HG02973 (cell line): ENCODE measurements around the gene GALNT14.

Source experiments
- ATAC-seq: cut with Tn5 transposase; IDR thresholded peaks from one replicate; pipeline ENCODE4 v1.9.1; 2021; ENCODE audit warnings: moderate library complexity; ENCODE audit not compliant: unreplicated experiment

The GALNT14 gene

DNA sequence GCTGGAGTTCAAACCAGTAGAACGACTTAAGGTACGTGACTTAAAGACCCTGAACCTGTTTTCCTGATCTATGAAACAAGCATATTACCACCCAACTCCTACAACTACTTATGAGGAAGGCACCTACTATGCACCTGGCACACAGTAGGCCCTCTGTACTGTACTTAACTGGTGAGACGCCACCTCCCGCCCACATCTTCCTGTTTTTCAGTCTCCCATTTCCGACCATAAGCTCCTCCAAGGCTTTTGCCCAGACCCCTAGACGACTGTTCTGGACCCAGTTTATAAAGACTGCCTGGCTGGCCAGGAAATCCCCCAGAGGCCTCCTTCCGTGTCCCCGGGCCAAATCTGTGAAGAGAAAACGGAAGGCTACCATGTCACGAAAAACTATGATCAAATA is 1.5 kb downstream of the GALNT14 start:
- ATAC-seq, result no peak

DNA sequence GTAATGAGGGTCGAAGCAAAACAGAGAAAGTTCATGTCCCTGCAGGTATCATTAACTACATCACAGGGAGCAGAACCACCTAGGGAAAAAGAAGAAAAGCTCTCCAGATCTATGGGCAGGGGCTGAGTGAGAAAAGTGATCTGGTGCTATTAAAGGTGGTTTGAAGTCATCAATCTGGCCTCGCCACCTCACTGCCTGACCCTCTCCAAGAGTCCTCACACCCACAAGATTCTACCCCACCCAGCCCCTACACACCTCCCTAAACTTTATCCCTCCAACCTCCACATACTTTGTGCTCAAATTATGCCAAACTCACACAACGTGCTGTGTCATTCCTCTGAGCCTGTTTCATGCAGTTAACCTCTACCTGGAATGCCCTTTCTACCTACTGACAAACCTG is 2.2 kb downstream of the GALNT14 start:
- no peak for ATAC-seq

DNA sequence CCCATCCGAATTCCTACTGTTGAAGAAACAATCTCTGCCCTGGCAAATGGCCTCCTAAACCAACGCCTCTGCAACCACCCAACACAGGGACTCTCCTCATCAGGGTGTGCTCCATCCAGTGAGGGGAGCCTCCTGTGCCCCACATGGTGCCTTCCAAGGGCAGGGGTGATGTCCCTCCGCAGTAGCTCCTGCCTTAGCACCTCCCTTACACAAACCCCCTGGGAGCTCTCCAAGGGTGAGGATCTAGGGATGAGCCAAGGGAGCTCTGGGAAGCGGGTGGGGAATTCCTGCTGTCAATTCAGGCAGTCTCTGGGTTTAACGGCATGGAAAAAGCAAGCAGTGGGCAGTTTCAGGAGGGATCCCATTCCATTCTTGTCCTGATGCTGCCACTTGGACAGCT is 3.8 kb downstream of the GALNT14 start:
- ATAC-seq, result no peak

DNA sequence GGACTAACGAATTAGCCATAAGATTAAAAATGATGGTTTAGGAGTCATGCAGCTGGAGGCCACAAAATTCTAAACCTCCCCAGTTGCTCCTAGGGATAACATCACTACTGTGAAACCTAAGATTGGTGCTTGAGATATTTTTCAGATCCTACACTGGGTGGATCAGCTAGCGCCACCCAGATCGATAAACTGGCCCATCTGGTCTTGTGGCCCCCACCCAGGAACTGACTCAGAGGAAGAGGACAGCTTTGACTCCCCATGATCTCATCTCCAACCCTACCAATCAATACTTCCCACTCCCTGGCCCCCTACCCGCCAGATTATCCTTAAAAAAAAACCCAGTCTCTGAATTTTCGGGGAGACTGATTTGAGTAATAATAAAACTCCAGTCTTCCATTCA is 5.5 kb downstream of the GALNT14 start:
- no peak for ATAC-seq

DNA sequence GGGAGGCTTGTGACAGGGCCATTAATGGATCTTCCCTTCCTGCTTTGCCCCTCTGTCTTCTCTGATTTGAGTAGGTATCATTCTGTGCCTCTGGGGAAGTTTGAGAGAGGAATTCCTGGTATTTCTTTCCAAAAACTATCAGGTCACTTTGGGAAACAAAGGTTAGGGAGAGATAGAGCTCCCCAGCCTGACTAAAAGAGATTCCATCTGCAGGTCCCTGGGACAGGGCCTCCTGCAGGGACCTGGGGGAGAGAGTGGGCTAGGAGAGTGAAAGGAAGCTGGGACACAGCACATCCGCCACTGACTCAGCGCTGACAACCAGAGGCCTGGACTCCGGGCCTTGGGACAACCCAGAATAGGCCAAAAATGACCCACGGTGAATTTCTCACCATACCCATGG is 6.4 kb downstream of the GALNT14 start:
- no peak for ATAC-seq

DNA sequence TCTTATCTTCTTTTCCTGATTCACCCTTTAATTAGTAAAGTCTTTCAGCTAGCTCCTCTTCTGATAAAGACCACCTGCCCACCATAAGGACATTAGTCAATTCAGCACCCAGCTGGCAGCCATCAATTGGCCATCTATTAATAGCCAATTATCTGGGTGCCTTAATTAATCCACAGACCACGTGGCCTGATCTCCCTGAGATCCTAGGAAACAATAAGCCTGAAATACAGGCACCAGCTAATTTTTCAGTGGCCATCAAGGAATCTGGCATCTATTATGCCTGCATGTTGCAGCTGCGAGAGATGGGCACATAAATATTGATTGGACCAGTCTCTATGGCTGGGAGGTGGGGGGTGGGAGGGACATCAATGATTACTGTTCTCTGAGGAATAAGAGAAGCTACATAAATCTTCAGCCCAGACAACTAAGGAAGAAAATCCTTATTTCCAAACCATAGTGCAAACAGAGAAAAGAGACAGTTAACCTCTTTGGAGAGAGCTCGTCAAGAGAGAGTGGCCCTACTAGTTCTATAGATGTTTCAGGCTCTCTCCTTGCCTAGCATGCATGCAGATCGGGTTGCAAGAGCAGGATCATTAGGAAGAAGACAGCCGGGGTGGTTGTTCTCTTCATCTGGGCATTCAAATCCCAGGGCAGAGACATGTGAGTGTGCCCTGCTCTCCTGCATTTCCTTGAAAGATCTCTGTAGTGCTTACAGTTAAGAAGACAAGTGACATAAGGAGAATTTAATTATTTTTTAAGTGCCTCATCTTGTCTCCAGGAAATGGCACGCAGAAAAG is 8.7 kb downstream of the GALNT14 start:
- ATAC-seq, result no peak

DNA sequence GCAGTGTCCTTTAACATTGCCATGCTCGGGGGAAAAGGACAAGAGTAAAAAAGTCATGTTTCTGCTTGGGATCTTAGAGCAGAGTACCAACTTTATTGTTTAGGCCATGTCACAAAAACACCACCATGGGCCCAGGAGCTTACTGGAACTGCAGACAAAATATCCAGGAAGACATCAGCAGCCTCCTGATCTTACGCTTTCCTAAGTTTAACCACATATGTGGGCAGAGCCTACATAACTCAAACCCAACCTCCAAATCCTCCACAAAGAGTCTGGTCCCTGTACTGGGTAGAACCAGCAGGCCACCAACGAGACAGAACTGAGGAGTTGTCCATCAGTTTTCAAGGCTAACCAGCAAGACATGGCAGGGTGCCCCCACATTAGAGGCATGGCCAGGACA is 10.3 kb downstream of the GALNT14 start:
- no peak for ATAC-seq

DNA sequence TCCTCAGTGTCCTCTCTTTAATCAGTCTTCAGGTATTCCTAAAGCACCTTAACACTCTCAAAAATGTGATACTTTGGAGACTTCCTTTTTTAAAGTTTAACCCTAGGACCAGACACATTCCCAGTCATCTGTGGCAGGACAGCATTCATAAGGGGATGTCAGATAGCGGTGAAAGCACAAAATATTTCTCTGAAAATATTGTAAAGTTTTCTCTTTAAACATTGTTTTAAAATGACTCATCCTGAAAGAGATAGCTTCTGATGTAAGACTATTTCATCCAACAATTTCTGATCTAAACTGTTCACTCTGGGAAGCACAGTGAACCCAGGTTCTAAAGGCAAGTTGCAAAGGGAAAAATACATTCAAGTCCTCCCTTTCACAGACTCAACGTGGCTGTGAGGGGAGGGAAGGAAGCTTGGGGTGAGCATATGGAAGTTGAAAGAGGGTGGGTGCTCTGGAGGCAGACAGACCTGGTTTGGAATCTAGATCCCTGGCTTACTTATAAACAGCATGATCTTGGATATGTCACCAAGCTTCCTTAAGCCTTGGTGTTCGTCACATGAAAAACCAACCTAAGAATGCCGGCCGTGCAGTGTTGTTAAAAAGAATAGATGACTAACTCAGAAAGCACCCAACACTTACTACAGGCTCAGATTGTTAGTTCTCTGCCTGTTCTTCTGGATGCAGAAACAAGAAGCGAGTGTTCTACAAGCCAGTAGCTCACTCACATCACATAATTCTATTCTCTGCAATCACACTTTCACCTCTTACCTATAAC is 12.1 kb downstream of the GALNT14 start:
- no peak for ATAC-seq

DNA sequence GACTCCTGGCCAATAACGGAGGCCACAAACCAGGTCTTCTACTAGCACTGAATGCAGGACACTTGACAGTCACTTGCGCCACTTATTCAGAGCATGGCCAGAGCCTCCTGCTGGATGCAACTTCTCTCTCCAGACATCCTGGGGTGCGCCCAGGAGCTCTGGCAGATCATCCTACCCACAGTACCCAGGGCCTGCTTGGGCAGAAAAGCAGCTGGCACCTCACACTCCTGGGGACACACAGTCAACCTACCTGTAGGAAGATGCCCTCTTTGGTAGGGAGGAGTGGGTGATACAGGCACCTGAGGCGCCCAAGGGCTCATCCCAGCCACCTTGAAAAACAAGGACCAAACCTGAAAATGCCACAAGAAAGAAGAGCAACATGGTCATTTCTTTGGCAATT is 13.3 kb downstream of the GALNT14 start:
- ATAC-seq, result no peak

DNA sequence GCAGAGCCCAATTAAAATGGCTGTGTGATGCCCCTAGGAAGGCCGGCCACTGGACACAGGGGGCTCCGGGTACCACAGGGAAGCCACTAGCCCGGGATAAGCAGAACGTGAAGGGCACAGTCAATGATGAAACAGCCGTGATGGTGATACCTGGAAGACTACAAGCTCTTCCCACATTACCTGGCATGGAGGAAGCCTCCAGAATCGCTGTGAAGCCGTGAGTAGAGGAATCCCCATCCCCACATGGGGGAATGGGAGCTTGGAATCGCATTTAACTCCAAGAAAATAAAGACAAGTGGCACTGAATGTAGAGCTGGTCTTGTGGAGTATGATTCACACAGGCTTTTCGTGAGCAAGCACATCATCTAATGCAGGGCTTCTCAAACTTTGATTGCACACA is 16.1 kb downstream of the GALNT14 start:
- ATAC-seq, result no peak

DNA sequence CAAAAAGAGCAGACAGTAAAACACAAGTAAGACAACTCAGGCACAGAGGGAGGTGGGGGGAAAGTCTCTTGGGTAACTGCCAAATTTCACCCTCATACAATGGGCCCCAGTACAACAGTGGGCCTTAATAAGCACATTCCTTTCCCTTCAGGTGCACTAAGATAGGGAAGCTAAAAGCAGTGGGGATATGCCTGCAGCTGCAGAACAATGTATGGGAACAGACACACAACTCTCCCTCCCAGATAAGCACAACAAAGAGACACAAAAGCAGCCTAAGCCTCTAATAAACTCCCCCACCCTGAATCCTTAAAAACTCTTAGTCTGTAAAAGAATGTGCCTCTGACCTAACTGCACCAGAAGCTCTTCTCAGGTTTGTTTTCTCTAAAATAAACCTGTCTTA is 24.5 kb downstream of the GALNT14 start:
- ATAC-seq, result no peak

DNA sequence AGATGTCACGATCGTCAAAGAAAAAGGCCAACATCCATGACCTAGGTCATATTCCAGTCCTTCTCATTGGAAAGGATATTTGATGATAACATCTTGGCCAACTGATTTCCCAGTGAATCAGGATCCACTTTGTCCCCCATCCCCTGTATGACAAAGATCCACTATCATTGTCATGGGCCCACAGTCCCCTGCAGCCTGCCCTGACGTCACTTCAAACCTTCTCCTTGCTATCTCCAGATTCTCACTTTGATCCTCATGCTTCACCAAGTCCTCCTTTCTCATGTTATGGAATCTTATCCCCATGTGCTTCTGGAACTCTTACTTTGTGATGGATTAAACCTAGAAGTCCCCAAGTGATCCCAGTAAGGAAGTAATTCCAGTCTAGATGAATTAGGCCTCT is 25.7 kb downstream of the GALNT14 start:
- ATAC-seq, result no peak

DNA sequence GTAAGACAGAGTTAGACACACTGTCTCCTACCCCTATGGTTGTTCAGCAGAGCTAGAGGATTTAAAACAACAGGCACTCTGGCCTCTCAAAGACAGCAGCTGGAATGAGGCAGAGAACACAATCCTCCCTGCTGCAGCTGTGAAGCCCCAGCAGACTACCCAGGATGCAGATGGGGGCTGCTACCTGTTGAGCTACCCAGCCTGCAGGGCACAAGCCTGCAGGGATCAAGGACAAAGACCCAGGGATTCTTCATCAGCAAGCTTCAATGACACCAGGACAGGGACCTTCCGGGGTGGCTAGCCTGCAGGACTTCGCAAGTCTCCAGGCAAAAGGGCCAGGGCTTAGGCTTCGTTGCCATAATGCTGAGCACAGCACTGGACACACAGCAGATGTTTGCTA is 27.2 kb downstream of the GALNT14 start:
- no peak for ATAC-seq

DNA sequence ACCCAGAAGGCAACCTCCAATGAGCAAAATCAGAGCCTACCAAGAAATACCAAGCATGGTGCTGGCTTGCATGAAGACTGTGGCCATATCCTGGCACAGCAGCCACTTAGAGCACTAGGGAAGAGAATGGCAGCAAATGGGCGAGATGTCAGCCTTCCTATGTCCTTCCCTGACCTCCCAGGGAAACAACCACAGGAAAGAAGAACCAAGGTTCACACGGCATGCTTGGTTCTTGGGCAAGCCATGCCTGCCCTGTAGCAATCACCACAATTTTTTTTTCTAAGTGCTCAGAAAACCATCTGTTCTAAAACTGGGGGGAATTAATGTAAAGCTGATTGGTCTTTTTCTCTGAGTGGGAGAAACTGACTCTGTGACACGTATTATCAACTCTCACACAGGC is 27.8 kb downstream of the GALNT14 start:
- ATAC-seq, result no peak

DNA sequence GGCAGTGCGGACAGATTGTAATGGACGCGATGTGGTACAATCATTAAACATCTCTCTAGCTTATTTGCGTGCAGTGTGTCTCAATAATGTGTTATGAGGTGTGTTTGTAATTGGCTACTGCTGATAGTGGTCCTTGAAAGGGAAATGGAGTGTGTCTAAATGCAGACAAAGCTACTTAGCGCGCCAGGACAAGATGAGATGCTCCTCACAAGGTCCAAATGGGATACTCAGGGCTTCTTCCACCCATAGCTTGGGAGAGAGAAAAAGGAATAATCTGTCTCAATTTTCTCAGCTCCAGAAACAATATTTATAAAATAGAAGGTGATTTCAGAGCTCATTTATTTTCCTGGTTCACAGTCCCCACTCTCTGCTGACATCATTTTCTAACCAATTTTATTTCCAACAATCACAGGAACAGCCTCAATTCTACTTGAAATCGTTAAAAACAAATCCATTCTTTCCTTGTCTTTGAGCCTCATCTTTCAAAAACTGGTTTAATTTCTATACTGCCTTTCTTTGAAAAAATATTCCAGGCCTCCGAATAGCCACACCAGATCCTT is 28.5 kb downstream of the GALNT14 start:
- no peak for ATAC-seq

DNA sequence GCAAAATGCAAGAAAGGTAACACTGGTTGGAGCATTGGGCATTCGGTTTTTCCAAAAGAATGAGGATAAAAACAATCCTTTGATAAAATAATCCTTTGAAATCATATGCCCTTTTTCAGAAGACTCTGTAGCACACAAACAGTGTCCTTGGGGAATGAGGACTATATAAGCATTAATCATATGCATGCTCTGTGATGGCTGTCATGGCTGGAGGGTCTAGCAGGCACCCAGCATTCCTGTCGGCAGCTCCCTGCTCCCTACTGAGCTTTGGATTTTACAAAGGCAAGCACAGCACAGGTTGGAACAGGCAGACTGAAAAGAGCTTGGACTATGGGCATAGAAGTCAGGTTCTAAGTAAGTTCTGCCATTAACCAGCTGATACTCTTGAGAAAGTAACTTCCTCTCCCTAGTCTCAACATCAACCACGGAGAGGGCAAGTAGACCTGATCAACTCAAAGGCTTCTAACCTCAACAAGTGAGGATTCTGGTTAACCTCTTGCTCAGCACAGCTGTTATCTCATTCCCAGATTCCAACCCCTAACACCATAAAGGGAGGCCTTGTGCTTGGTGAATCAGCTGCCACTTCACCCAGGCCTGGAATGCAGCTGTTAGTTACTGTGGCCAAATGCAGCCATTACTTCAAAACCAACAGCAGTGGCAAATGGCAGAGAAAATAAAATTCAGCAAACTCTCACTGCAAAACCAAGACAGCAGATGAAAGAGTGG is 29.5 kb downstream of the GALNT14 start:
- ATAC-seq, result no peak

DNA sequence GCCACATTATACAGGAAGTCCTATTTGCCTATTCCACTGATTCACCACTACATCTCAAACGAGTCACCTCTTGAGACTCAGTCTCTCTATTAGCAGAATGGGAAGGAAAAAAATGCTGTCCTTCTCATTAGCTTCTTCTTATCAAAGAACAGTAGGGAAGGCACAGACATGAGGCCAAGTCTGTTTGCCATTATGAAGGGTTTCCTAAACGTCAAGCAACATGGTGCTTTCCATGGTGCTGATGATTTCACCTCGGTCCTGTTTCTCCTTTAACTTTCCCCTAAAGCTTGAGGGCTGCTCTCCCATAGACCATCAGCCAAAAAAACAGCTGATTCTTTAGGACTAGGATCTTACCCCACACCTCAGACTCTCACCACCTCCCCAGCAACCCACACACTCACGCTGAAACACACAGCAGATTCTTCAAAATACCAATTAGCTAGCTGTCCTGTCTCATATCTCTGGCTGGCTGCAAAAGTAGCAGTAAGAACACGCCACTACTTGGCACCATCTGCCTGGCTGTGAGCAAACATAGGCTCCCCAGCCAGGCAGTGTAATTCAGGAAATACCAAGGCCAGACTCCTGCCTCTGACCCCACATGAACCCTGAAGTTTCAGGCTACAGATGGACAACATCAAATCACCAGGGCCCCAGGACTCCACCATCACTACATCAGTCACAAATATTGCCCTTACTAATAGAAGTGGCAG is 30.5 kb downstream of the GALNT14 start:
- no peak for ATAC-seq

DNA sequence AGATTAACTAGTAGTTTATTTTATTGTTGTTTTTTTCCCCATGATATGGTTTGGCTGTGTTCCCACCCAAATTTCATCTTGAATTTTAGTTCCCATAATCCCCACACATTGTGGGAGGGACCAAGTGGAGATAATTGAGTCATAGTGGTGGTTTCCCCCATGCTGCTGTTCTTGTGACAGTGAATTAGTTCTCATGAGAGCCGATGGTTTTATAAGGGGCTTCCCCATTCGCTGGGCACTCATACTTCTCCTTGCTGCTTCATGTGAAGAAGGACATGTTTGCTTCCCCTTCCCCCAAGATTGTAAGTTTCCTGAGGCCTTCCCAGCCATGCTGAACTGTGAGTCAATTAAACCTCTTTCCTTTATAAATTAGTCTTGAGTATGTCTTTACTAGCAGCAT is 36.5 kb downstream of the GALNT14 start:
- no peak for ATAC-seq

DNA sequence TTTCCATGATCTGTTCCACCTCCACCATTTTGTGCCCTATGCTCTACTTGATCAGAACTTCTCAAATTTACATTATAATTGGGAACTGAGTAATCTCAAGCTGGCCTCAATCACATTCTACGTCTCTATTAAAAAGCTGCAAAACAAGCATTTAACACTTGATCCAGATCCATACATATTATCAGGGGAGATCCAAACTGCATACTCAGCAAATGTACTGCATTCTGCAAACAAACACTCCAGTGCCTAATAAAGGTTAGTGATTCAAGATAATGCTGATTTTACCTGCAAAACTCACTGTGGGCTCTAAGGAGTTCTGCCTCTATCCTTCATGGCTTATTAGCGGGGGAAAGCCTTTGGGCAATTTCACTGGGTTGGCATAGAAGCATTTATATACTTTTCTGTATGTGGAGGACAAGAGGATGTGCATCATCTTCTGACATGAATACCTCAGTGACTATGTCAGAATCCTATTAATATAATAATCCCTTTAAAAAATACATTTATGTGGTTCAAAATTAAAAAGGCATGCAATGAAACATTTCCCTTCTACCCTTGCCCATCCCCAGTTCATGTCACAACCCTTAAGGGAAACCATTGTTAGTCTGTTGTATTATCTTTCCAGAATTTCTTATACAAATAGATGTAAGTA is 40.2 kb downstream of the GALNT14 start:
- ATAC-seq, result no peak

DNA sequence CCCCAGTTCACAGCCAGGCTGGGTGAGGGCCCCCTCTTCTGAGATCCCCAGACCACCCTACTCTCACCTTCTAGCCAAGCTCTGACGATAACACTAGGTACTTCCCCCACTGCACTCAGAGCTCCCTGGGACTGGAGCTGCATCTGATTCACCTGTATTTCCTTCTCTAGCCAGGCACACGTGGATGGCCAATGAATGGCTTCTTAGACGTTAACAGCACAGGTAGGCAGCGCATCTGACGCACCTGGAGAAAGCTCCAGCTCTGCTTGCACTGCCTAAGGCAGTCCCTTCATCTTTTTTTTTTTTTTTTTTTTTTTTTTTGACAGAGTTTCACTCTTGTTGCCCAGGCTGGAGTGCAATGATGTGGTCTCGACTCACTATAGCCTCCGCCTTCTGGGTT is 48.1 kb downstream of the GALNT14 start:
- no peak for ATAC-seq
